Measurements from ENCODE around the gene CRIM1.

CRIM1 gene

DNA sequence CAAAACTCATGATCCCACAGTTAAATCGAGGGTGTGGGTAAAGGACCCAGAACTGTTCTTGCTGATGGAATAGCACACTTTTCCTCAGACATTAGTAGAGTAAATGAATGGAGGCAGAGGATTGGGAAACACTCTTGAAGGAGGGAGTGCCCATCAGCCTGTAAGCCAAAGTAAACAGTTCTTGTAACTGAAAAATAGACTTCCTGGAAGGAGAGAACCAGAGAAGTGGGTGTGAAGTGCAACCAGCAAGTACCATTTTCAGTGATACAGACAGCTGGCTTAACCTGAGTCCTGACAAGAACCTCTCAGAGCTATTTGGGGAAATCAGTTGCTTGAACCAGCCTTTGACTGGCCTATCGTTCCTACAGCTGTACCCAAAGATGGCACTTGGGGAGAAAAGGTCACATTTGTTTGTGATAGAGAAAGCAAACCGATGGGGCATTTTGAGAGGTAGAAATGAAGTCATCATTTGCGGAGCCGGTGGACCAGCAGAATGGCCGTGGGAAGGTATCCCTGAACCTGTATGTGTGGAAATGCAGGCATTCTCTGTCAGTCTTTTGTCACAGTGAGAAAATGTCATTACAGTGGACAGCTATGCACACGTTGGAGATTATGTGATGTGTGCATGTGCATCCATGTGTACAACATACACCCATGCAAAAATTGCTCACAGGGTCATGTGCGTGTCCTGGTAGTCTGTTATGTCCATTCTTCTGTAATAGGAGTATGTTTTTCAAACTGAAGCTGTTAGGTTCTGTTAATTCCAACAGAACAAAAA is 17.8 kb downstream of the CRIM1 start:
- no peak for DNase-seq

DNA sequence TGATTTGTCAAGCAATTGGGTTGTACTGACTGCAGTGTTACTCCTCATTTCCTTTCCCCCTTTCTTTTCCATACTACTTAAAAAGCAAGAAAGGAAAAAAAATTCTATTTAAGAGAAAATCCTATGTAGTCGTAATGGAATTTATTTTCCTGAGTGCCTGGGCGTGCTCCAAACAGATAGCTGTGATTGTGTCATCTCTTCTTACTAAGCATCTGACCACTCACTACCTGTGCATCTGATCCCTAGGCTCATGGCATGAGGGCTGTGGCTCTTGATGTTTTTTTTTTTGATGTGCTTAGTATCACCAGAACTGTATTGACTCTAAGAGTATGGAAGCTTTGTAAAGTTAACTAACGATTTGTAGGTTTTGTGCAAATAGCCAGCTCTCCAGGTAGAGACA is 19.0 kb downstream of the CRIM1 start:
- no peak for DNase-seq

DNA sequence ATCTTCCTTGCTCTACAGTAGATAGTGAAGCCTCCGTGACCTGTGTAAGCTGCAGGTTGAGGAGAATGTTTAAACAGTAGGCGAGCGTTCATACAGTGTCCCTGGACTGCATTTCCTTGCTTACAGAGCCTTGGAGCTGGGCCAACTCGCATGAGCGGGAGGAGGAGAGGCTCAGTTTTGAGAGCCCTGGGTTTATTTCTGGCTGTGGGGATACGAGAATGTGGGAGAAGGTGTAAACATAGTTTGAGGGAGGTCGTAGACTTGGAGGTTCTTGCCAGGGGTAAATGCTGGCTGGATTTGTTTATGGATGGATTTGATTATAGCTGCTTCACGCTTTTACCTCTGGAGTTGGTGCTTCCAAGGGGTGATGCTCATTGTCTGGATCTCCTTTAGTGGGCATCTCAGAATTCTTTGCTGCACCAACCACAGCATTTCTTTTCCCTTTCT is 20.8 kb downstream of the CRIM1 start:
- DNase-seq: no peak

DNA sequence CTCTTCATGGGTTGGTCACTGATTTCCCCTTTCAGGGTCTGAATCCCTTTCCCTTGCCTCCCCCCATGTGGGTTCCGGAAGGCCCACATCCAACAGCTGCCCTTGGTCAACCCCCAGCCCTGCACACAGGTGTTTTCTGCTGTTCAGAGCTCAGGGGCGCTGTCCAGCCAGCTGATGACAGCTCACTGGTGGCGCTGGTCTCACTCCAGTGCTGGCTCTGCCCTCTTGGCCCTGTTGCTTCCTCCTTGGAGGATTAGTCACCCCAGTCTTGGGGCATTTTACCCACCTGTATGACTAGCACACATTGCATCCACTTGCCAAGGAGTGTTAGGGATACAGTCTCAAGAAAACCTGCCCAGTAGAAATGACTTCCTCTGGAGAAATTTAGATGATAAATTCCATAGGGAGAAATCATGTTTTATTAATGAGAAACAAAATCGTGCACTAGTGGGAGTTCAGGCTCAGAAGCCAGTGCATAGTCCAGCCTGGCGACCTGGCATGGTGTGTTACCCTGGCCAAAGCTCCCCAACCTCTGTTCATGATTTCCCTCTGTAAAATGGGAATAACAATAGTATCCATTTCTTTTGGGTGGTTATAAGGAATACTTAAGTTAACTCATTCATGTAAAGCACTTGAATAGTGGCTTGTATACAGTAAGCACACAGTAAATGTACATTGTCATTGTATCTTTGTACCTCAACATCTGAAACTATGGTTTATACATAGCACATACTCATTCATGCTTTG is 21.6 kb downstream of the CRIM1 start:
- no peak for DNase-seq

DNA sequence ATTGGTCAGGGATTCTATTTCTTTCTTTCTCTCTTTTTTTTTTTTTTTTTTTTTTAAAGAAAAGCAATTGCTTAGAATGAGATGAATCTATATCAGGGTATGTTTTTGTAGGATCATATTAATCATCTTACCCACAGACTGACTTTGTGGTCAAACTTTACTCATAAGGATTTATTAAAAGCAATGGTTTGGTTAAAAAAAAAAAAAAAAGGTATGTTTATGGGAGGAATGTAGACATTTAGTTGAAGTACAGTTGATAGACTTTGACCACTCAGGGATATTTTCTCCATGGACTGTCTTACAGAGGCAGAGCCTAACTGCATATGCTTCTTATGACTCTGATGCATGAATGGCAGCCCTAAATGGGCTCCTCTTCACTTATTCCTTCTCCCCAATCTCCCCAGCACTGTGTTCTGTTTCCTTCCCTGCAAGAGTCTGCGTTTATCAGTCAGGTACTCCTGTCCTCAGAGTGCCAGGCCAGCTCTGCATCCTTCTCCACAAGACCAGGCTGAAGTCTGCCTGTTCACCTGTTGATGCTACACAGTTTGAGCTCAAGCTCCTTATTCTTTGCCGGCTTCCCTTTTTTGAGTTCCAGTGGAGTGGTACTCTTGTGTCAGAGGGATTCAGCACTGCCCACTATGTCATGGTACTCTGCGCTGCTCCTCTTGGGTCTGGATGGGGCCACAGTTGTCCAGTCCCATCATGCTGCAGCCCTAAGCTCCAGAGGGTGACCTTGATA is 24.3 kb downstream of the CRIM1 start:
- DNase-seq: no peak

DNA sequence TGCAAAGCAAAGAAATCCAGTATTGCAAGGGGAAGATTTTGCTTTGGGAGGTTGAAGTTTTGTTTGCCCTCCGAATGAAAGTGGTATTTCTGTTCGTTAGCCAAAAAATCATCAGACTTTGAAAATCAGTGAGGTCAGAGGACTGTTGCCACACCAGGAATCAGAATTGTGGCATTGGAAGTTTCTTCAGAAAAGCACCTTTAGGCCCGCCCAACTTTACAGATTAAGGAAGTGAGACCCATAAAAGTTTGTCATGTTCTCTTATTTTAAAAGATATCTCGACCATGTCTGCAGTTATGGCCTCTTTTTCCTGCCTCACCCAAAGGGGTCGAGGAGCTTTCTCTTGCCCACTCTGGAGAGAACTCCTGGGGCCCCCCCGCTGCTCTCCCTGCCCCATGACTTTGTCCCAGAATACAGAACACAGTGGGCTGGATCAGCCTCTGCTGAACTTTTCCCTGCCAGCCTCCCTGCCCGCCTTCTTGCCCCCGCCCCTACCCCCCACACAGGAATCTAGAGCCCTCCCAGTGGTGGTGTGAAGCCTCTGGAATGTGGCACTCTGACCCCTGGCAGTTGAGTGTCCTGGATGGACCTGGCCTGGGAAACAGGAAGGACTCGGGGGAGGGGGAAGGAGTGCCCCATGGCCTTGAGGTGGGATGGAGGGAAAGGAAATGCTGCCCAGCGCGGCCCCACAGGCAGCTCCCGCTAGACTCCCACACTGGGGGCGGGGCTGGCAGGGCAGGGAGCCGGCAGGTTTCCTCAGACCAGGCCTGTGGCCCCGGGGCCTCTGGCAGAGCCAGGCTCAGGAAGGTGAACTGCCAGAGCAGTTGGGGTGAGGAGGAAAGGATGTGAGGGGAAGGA is 25.3 kb downstream of the CRIM1 start:
- DNase-seq: no peak

DNA sequence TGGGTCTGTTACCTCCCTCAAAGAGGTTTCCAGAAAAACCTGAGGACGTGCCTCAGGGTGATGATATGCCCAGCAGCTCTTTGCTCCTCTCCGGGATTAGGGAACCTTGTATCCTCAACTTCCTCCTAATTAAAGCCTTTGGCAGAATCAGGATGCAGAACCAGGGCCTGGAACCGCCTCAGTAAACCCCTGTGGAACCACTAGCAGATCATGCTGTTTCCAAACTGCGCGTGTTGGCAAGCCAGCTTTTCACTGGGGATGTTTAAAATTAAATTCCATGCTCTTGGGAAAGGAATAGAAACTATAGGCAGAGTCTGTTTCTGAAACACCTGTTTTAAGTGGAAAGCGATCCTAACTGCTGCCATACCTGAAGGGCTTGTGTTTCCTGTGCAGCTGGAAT is 26.4 kb downstream of the CRIM1 start:
- no peak for DNase-seq

DNA sequence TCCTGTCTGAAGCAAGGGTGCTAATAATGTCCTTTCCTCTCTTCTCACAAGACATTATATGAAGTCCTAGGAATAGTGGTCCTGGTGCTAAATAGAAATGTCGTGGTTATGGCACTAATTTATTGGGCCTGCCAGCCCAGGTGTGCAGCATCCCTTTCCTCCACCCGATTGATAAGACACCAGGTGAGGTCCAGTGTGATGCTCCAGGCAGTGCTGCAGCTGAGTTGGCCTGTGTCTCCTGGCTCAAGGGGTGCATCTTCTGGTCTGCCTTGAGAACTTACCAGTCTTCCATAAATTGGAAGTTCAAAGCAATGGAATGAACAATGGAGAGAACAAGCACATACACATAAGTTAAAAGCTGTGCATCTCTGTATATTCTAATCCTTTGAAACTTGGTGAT is 26.9 kb downstream of the CRIM1 start:
- DNase-seq: no peak

DNA sequence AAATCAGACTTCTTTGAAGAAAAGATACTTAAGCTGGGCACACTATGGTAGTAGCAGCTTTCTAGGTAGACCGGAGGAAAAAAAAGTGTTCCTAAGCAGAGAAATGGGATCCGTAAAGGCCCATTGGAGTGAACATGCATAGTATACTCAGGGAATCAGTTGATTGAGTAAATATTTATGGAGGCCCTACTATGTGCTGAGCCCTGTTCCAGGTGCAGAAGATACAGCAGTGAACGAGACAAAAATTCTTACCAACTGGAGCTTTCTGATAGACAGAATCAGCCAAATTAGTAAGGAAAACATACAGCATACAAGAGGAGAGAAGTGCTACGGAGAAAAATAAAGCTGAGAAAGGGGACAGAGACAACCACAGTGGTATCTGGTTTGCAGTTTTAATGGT is 28.1 kb downstream of the CRIM1 start:
- DNase-seq: no peak

DNA sequence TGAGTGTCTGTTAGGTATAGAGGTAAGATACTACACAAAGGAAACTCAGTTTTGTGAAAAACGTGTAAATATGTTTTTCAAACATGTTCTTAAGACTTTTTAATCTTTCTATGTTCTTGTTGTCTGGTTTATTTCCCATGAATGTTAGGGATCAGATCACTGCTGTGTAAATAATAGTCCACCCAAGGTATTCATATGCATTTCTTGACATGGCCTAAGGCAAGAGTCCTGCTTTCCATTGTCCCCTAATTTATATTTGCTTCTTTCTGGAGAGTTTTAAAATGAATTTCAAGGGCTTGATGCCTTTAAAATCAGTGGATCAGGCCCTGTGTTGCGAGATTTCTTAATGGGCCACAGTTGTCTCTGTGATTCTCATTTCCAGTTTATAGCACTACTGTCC is 28.9 kb downstream of the CRIM1 start:
- no peak for DNase-seq

DNA sequence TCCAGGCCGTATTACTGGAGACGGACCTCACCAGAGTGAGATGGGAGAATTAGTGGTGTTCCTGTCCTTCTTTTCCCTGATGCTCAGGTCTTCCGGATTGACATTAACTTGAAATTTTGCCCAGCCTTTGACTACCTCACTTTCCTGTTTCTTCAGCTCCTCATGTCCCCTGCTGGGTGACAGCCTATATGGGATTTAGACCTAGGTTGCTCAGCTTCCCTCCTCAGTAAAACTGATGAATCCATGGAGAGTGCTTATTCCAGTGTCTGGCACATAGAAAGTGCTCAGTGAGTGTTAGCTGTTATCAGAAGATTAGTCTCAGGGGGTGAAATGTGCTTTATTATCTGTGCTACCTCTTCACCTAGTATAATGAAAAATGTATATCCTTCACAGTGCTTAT is 30.0 kb downstream of the CRIM1 start:
- no peak for DNase-seq

DNA sequence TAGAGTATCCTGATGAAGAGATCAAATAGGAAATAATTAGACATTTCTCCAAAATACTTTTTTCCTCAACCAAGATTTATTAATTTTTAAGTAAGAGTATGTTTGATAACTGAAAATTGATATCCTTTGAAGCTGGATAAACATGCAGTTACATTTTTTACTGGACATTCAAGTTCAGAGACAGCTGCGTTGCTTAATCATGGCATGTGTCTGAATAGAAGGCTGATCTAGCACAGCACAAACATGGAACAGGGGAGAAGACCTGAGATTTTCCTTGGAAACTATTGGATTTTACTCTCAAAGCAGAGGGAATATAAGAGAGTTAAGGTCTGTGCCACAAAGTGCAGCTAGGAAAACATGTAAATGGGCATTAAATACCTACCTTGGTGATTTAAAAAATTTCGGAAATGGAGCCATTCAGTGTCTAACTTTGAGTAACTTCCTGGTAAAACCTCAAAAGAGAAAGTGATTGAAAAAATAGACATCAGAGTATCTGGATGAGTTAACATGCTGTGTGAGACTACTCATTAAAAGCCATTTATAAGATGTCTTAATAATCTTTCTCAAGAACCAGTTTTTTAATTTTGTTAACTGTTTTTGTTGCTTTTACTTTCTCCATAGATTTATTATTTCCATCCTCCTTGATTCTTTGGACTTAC is 31.8 kb downstream of the CRIM1 start:
- DNase-seq: no peak

DNA sequence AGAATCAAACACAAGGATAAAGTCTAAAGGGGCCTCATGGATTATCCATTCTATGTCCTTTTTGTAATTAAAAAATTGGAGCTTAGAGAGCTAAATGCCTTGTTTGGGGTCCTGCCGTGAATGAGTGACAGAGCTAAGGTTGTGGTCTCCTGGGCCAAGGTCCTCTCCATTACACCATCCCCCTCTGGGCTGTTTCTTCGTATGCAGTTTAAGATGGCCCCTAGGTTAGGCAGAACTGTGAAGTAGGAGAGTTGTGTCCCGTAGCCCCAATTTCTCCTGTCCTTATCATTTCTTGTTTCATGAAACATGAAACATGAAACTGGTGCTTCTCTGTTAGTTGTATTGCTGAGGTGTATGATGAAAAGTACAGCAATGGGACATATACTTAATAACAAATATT is 32.9 kb downstream of the CRIM1 start:
- no peak for DNase-seq

DNA sequence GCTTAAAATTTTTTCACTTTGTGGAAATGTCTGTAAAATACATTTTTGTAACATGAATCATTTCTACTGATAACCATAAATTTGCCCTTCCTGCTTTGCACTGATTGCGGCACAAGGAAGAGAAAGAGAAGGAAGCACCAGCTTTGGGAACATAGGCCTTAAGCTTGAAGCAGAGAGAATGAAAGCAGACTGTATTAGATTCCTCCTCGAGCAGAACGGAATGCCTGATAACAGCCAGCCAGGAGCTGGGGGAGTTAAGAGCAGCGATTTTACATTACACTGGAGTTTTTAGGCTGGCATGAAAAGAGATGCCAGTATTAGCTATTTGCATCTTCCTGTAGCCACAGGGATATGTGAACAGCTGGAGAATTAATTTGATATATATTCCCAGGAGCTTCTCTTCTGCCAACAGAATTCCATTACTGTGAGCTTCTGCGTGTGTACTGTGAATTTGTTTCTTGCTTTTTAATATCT is 33.5 kb downstream of the CRIM1 start:
- no peak for DNase-seq

DNA sequence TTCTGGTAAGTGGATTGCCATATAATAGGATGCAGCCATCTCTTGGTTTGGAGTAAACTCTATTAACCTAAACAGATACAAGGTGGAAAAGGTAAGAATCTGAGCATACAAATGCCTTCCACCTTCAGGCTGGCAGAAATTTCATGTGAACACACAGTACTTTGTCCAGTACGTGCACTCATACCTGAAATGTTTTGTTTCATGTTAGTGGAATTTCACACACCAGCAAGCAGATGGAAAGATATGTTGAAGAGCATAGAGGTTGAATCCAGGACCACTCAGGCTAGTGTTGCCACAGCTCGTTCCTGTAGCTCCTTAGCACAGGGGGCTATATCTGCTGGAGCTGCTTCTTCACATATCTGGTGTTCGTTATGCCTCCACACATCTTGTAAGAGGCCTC is 34.0 kb downstream of the CRIM1 start:
- DNase-seq: no peak

DNA sequence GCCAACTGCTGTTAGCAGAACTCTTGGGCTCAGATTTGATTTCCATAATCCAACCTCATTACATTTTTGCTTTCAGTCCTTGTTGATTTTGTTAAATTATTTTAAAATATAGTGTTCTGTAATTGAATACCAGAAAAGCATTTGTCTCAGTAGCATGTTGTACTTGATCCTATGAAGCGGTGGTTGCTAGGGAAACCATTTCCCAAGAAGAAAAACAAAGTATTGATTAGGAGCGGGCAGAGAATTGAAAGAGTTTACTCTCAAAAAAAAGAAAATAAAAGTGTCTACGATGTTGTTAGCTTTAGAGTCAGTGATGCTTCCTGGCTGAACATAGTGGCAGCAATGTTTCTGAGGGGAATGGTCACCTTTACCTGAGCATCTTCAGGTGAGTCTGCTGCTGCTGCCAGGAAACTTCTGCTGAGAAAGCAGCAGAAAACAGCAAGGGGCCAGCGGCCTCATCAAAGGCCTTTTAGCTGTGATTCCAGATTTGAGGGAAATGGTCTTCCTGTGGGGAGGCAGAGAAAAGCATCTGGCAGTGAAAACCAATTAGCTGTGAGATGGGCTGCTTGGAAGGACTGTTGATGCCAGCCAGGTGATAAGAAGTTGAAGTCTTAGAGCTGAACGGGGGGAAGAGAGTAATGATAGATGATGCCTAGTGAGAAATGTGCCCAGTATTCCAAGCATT is 37.1 kb downstream of the CRIM1 start:
- no peak for DNase-seq

DNA sequence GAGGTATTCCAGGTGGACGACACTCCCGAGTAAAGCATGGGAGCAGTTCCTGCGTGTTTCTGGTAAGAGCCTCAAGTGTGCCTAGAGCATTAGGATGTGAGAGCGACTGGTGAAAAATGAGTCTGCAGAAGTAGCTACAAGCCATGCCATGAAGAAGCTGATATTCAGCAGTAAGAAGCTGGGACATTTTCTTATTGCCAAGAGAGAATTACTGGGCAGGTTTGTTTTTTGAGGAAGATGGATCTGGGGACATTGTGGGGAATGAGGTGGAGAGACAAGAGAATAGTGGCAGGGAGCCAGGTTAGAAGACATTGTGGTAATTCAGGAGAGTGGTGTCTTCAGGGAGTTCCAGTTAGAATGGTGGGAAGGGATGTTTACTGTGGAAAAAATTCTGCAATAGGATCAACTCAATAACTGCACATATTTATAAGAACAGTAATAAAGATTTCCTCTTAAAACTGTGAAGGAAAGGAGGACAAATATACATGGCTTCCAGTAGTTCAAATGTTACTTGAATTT is 38.2 kb downstream of the CRIM1 start:
- DNase-seq: no peak

DNA sequence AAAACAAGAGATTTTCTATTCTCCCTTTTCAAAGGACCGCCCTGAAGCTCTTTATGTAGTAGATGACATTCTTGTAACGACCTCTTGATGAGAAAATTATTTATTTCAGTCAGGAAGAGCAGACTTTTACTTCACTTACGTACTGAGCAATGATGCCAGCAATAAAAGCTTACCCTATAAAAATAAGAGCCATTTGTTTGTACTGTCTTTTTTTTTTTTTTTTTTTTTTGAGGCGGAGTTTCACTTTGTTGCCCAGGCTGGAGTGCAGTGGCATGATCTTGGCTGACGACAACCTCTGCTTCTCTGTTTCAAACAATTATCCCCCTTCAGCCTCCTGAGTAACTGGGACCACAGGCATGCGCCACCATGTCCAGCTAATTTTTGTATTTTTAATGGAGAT is 39.2 kb downstream of the CRIM1 start:
- no peak for DNase-seq

DNA sequence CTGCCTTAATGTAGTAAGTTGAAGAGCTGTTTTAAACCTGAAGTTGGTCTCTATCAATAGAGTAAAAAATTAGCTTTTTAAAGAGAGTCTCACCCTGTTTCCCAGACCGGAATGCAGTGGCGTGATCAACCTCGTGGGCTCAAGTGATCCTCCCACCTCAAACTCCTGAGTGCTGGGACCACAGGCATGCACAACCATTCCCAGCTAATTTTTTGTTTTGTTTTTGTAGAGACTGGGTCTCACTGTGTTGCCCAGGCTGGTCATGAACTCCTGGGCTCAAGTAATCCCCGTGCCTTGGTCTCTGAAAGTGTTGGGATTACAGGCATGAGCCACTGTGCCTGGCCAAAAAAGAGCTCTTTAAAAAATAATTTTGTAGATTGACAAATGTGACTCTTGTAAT is 40.3 kb downstream of the CRIM1 start:
- DNase-seq: no peak

DNA sequence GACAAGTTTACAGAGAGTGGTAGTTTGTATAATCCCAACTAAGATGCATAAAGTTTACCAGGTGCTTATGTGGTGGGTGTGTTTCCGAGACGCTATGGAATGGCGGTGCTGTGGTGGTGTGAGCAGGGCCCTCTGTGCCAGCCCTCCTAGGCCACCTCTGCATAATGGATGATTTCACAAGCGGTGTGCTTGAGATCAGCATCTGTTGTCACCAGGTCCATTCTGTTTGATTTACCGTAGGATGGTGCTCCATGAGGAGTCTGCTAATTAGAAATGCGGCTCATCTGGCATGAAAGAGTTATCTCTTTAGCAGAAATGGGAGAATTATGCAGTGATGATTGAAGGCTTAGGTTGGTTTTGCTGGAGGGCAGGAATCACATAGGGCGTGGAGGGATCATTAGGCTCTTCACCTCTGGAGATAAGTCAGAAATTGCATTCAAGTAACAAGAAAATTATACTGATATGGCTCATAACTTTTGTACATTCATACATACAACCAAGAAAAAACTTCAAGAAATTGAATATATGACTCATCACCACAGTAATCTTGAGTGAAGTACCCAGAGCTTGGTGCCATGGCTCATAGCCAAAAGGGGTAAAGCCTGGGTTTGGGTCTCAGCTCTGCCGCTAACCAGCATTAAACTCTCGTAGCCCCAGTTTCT is 41.4 kb downstream of the CRIM1 start:
- DNase-seq: no peak
